Panc1 (cell line): ENCODE results near the gene ZNF366. TPM values are rescaled to one million over a fixed set of nuclear protein-coding genes. Genes with fewer than 3 reads are reported as not detected.

ENCODE experiments used
- ATAC-seq: fragments of 200-7000 bp; cut with Tn5 transposase; 2 replicates; pipeline ENCODE4 v1.9.1; 2020; ENCODE audit warnings: mild to moderate bottlenecking, moderate library complexity
- BruUV-seq: library from RNA; stranded (reverse); fragments of 400-500 nt; replicated peaks from 2 replicates; lab custom pipeline; 2021; lab: Mats Ljungman, UMichigan
- CTCF ChIA-PET: fragments of 300-600 bp; sonication (Branson Sonifier 250); formaldehyde crosslinking; loops from one replicate; lab custom pipeline; 2022; ENCODE audit warnings: antibody characterized with exemption; lab: Charles Lee
- POLR2A ChIA-PET: fragments of 300-600 bp; sonication (Branson Sonifier 250); formaldehyde crosslinking; loops from one replicate; lab custom pipeline; 2022; ENCODE audit warnings: antibody characterized with exemption; lab: Charles Lee
- DNase-seq: peaks from one replicate; pipeline ENCODE4 v3.0.0-alpha.2; 2010; ENCODE audit warnings: low read depth, low spot score
- H3K27ac ChIP-seq: 2 replicates; pipeline ENCODE4 v1.5.1; 2011; ENCODE audit warnings: mild to moderate bottlenecking, low read length, inconsistent platforms
- H3K27me3 ChIP-seq: fragments of 200-500 bp; sonication (Bioruptor generic); 2 replicates; pipeline ENCODE4 v1.6.0; 2014; ENCODE audit warnings: low read length, inconsistent platforms; ENCODE audit not compliant: control insufficient read depth, insufficient read depth
- H3K36me3 ChIP-seq: fragments of 200-500 bp; sonication (Bioruptor generic); 2 replicates; pipeline ENCODE4 v1.5.1; 2014; ENCODE audit warnings: inconsistent platforms, mild to moderate bottlenecking, low read length, moderate library complexity; ENCODE audit not compliant: control insufficient read depth, insufficient read depth
- H3K4me1 ChIP-seq: 2 replicates; pipeline ENCODE4 v1.5.1; 2011; ENCODE audit warnings: inconsistent platforms, mild to moderate bottlenecking, low read length, moderate library complexity; ENCODE audit not compliant: control insufficient read depth, insufficient read depth
- H3K4me3 ChIP-seq, 2 experiments: 2 replicates each; pipeline ENCODE4 v1.5.1; 2011 to 2012; ENCODE audit warnings: low read depth in 2 of 2, low read length in 2 of 2, mild to moderate bottlenecking in 2 of 2, inconsistent platforms in 1 of 2, moderate library complexity in 1 of 2
- H3K9me3 ChIP-seq: fragments of 200-500 bp; sonication (Bioruptor generic); 2 replicates; pipeline ENCODE4 v1.5.1; 2014; ENCODE audit warnings: low read depth, mild to moderate bottlenecking, inconsistent platforms, low read length, moderate library complexity; ENCODE audit not compliant: control insufficient read depth, insufficient read depth
- POLR2AphosphoS5 ChIP-seq: IDR thresholded peaks from 2 replicates; pipeline ENCODE4 v1.6.1; 2012; ENCODE audit warnings: mild to moderate bottlenecking, low read depth, low read length, moderate library complexity
- SIN3A ChIP-seq: IDR thresholded peaks from 2 replicates; pipeline ENCODE4 v1.6.1; 2012; ENCODE audit warnings: low read depth, mild to moderate bottlenecking, low read length, moderate library complexity, borderline replicate concordance; ENCODE audit not compliant: insufficient read depth
- TCF7L2 ChIP-seq: IDR thresholded peaks from 2 replicates; pipeline ENCODE4 v1.6.1; 2011; ENCODE audit warnings: mild to moderate bottlenecking, low read depth, low read length, inconsistent platforms
- in situ Hi-C: cut with HindIII; loops from 2 replicates; pipeline ENCODE4 v1.10.0; 2016; ENCODE audit warnings: low sequenced_read_pairs, low pct_unique_long_range_greater_than_20kb
- intact Hi-C: fragments of 100-400 bp; cut with micrococcal nuclease; formaldehyde crosslinking; loops from one replicate; pipeline ENCODE4 v1.10.0; 2022; ENCODE audit not compliant: unreplicated experiment
- total RNA-seq: library from RNA; stranded (reverse); gene quantifications from one replicate; pipeline ENCODE4 v1.2.1, GENCODE V29; 2021; ENCODE audit not compliant: unreplicated experiment
- TF ChIP-seq, protein P1 (sequence below): fragments of 450-650 bp; IDR thresholded peaks from 2 replicates; pipeline ENCODE4 v1.5.1; 2017; ENCODE audit warnings: mild to moderate bottlenecking
- TF ChIP-seq, protein P2 (sequence below), 2 experiments: IDR thresholded peaks; 2 replicates each; pipeline ENCODE4 v1.6.1; 2011 to 2012; ENCODE audit warnings: low read depth in 2 of 2, control low read depth in 1 of 2, low read length in 1 of 2, mild to moderate bottlenecking in 1 of 2, moderate library complexity in 1 of 2; ENCODE audit not compliant: insufficient read depth in 1 of 2

The ZNF366 gene
- total RNA-seq, 1 experiment from 2014 or later, result not detected

DNA sequence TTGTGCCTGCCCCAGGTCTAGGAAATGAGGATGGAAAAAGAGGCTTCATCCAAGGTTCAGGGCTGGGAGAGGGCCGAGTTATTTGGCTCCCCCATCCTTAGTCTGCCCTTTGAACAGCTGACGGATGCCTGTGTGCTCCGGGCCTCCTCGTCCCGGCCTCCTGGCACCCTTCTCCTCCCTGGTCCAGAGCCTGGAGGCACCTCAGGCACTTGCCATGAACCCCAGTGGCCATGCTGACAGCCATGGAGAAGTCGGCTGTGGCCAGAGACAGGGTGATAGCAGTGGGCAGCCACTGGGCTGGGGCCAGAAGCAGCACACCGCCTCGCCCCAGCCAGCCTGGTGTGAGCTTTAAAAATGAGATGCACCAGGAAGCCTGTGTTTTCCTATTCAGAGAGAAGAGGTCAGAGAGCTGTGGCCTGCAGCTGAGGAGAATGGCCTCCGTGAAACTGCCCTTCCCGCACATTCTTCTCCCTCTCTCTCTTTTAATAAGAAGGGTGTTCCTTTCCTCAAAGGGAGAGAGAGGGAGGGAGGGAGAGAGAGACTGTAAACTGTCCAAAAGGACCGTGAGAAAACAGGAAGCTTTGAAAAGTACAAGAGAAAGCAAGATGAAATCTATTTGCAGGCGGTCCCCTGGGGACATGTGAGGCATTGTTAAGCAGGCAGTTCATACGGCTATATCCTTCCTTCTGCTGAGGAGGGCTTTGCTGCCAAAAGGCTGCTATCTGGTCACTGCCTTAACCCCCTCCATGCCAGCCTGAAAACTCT, 55.3 kb downstream of the ZNF366 start:
- CTCF ChIA-PET, result no interaction called here
- TF ChIP-seq SIN3A (no peak), POLR2AphosphoS5 (no peak), TCF7L2 (no peak)
- TF ChIP-seq, protein P1, sequence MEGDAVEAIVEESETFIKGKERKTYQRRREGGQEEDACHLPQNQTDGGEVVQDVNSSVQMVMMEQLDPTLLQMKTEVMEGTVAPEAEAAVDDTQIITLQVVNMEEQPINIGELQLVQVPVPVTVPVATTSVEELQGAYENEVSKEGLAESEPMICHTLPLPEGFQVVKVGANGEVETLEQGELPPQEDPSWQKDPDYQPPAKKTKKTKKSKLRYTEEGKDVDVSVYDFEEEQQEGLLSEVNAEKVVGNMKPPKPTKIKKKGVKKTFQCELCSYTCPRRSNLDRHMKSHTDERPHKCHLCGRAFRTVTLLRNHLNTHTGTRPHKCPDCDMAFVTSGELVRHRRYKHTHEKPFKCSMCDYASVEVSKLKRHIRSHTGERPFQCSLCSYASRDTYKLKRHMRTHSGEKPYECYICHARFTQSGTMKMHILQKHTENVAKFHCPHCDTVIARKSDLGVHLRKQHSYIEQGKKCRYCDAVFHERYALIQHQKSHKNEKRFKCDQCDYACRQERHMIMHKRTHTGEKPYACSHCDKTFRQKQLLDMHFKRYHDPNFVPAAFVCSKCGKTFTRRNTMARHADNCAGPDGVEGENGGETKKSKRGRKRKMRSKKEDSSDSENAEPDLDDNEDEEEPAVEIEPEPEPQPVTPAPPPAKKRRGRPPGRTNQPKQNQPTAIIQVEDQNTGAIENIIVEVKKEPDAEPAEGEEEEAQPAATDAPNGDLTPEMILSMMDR, result no peak
- TF ChIP-seq, protein P2, sequence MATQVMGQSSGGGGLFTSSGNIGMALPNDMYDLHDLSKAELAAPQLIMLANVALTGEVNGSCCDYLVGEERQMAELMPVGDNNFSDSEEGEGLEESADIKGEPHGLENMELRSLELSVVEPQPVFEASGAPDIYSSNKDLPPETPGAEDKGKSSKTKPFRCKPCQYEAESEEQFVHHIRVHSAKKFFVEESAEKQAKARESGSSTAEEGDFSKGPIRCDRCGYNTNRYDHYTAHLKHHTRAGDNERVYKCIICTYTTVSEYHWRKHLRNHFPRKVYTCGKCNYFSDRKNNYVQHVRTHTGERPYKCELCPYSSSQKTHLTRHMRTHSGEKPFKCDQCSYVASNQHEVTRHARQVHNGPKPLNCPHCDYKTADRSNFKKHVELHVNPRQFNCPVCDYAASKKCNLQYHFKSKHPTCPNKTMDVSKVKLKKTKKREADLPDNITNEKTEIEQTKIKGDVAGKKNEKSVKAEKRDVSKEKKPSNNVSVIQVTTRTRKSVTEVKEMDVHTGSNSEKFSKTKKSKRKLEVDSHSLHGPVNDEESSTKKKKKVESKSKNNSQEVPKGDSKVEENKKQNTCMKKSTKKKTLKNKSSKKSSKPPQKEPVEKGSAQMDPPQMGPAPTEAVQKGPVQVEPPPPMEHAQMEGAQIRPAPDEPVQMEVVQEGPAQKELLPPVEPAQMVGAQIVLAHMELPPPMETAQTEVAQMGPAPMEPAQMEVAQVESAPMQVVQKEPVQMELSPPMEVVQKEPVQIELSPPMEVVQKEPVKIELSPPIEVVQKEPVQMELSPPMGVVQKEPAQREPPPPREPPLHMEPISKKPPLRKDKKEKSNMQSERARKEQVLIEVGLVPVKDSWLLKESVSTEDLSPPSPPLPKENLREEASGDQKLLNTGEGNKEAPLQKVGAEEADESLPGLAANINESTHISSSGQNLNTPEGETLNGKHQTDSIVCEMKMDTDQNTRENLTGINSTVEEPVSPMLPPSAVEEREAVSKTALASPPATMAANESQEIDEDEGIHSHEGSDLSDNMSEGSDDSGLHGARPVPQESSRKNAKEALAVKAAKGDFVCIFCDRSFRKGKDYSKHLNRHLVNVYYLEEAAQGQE (IDR thresholded peaks at IDR 0.05; ENCODE audit: insufficient read depth in 1 of 2, low read depth in 2 of 2, low read length in 1 of 2), result no peak
- peak; percentile 69 for ATAC-seq

DNA sequence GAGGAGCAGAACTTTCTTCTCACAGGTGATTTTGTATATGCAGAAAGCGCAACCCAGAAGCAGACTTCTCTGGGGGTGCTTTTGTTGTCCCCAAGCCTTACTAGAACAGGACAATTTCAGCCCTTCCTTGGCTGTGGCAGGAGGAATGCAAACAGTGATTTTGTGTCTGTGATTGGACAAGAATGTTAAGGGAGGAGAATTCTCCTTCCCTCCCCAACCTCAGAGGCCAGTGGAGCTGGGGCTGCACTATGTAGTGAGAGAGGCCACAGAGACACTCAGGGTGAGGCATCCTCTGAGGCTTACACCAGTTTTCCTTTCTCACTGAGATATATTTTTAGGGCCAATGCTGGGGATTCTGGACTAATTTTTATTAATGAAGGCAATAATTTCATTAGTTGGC, 58.8 kb downstream of the ZNF366 start:
- intact Hi-C loops, result no loop called here
- TF ChIP-seq TCF7L2 (no peak), POLR2AphosphoS5 (no peak), SIN3A (no peak)
- TF ChIP-seq, protein P2 (IDR thresholded peaks at IDR 0.05; ENCODE audit: insufficient read depth in 1 of 2, low read depth in 2 of 2, low read length in 1 of 2), result no peak
- TF ChIP-seq, protein P1, result no peak
- Histone ChIP-seq H3K27me3 (no peaks in the 10 kb centered on the region), H3K27ac (no peak overlapping the region), H3K4me3 (no peak overlapping the region), H3K36me3 (no peaks in the 10 kb centered on the region), H3K4me1 (peaks cover 6% of the 10 kb centered on the region), H3K9me3 (no peaks in the 10 kb centered on the region)
- DNase-seq (no peak), ATAC-seq (no peak)
- no TSS peak for BruUV-seq
- POLR2A ChIA-PET, result no interaction called here
- CTCF ChIA-PET, result interaction anchor here (0.6 kb wide), 1 partner anchor 66 kb away, joined by 7 read pairs; no protein-coding TSS in a partner anchor
- in situ Hi-C loops, result no loop called here

More for the DNA sequence above, 55.3 kb downstream of the ZNF366 start:
- Histone ChIP-seq H3K4me1 (peaks cover 6% of the 10 kb centered on the region), H3K4me3 (no peak overlapping the region), H3K9me3 (no peaks in the 10 kb centered on the region), H3K36me3 (no peaks in the 10 kb centered on the region), H3K27ac (0 out of 2 replicates have a peak overlapping the region, but pooled peaks have one; percentile 21), H3K27me3 (no peaks in the 10 kb centered on the region)
- BruUV-seq, result no TSS peak
- POLR2A ChIA-PET, result interaction anchor here (0.6 kb wide), 1 partner anchor 213 kb away, joined by 4 read pairs; no protein-coding TSS in a partner anchor
- intact Hi-C loops (no loop called here), in situ Hi-C loops (no loop called here)
- no peak for DNase-seq
